AG04450 (cell line): ENCODE data around the gene LSM10. TPM values are rescaled to one million over a fixed set of nuclear protein-coding genes. Genes with fewer than 3 reads are reported as not detected.

ENCODE experiments used
- CTCF ChIA-PET: fragments of 300-600, 350-600 bp; formaldehyde crosslinking; extraction: SDS; loops from one replicate; lab custom pipeline; 2022; ENCODE audit warnings: antibody characterized with exemption, inconsistent platforms; lab: Charles Lee
- POLR2A ChIA-PET: fragments of 350-600 bp; formaldehyde crosslinking; extraction: SDS; loops from one replicate; lab custom pipeline; 2021; ENCODE audit warnings: antibody characterized with exemption, inconsistent platforms; lab: Yijun Ruan, JAX
- DNase-seq: peaks from one replicate; pipeline ENCODE4 v3.0.0-alpha.2; 2011; ENCODE audit warnings: low read depth, low spot score
- H3K27ac ChIP-seq: one replicate; pipeline ENCODE4 v1.5.1; 2012; ENCODE audit warnings: low read depth, low read length, control low read depth
- H3K27me3 ChIP-seq: one replicate; pipeline ENCODE4 v1.6.0; 2012; ENCODE audit warnings: low read length; ENCODE audit not compliant: control insufficient read depth, insufficient read depth
- H3K4me3 ChIP-seq: 2 replicates; pipeline ENCODE4 v1.5.1; 2011; ENCODE audit warnings: mild to moderate bottlenecking, low read depth, low read length, control low read depth
- H3K9me3 ChIP-seq: 2 replicates; pipeline ENCODE4 v1.5.1; 2012; ENCODE audit warnings: low read length; ENCODE audit not compliant: control insufficient read depth, insufficient read depth
- CTCF ChIP-seq: IDR thresholded peaks from 2 replicates; pipeline ENCODE4 v1.5.1; 2011; ENCODE audit warnings: low read depth, low read length, control low read depth, inconsistent platforms
- polyA plus RNA-seq: library from polyadenylated mRNA; depleted of rRNA; stranded (reverse); fragments of >200 nt; gene quantifications from 2 replicates; pipeline ENCODE4 v1.2.3, GENCODE V29; 2011; rRNA removed
- small RNA-seq: library from RNA; depleted of rRNA; stranded (forward); fragments of <200 nt; gene quantifications from one replicate; pipeline ENCODE3, GENCODE V24; 2012; ENCODE audit warnings: low read depth; ENCODE audit not compliant: insufficient read length

LSM10 gene
- polyA plus RNA-seq, 1 experiment, result 50.8 TPM

GRCh38 chr1:36345353-36345752 lies 52.4 kb downstream of the LSM10 start:
- no peak for DNase-seq
- CTCF ChIA-PET, result interaction anchor here (1.1 kb wide), 1 partner anchor 24 kb away, joined by 5 read pairs; no protein-coding TSS in a partner anchor
- TF ChIP-seq CTCF, result no peak
- no peak overlapping the region for H3K4me3 ChIP-seq
- H3K9me3 ChIP-seq, result no peaks in the 10 kb centered on the region
- H3K27ac ChIP-seq, result no peak overlapping the region
- POLR2A ChIA-PET, result interaction anchor here (1.4 kb wide), 1 partner anchor 41 kb away, joined by 3 read pairs; no protein-coding TSS in a partner anchor
- no peaks in the 10 kb centered on the region for H3K27me3 ChIP-seq

DNA sequence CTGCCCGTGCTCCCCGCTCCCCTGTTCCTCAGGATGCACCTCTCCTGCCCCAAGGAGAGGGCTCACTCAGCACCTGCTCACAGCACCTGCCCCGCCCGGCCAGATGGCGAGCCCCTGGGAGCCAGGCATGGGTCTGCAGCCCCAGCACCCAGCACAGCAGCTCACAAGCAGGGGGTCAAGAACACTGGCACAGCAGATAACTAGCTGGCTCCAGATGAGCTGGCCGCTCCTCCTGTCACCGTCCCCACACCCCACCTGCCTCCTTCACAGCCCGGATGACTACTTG lies 53.4 kb downstream of the LSM10 start:
- H3K4me3 ChIP-seq, result no peak overlapping the region
- TF ChIP-seq CTCF, result no peak
- DNase-seq, result no peak
- H3K27me3 ChIP-seq, result no peaks in the 10 kb centered on the region
- no peaks in the 10 kb centered on the region for H3K9me3 ChIP-seq
- ChIA-PET CTCF (interaction anchor here (0.8 kb wide), 1 partner anchor 25 kb away, joined by 3 read pairs; no protein-coding TSS in a partner anchor), POLR2A (interaction anchor here (0.7 to 0.8 kb wide), 2 partner anchors 35 to 75 kb away, joined by 4 to 6 read pairs; no protein-coding TSS in a partner anchor)
- H3K27ac ChIP-seq, result no peak overlapping the region

DNA sequence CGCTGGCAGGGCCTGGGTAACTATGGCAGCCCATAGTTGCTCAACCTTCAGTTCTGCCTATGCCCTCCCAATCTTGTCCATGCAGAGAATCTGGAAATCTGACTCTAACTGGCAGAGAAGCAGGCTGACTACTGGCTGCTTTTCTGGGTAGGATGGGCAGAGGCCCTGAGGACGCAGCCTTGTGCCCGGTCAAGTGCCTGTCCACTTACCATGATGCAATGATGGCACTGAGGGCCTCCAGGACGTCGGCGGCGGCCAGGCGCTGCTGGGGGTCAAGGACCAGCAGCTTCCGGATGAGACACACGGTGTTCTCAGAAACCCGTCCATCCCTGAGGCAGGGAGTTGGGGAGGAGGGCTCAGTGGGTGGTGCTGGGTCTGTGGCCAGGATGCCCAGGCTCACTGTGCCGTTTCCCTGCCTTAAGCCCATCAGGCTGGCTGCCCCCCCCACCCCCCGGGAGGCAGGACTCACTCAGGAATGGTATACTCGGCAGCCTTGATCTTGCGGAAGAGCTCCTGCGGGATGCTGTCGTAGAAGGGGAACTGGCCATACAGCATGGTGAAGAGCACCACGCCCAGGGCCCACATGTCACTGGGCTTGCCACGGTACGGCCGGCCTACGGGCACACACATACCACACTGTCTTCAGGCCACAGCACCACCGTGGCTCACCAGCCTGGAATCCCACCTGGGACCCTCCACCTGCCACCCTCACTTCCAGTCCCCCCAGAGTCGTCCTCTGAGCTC lies 53.9 kb downstream of the LSM10 start:
- ChIA-PET CTCF (interaction anchor here (0.8 to 2.7 kb wide), 9 partner anchors 21 to 194 kb away, joined by 3 to 34 read pairs (median 4); partner anchors contain the start of genes EVA1B and TRAPPC3), POLR2A (interaction anchor here (0.7 to 1.7 kb wide), 4 partner anchors 9 to 76 kb away, joined by 3 to 9 read pairs (median 5); no protein-coding TSS in a partner anchor)
- Histone ChIP-seq H3K9me3 (no peaks in the 10 kb centered on the region), H3K4me3 (no peak overlapping the region), H3K27ac (peak overlapping the region; percentile 65), H3K27me3 (no peaks in the 10 kb centered on the region)
- TF ChIP-seq CTCF, result no peak
- DNase-seq, result no peak

Small RNA genes lying within 50 kb of the gene (small RNA-seq; reads per million reads assigned to genes)
- gene RNU4-27P, result not detected
- gene SNORA63C, result 1.3 reads per million

Other genes with a start within 250 kb of the LSM10 start
- 88.5 and 92.3 TPM in 2 replicates for gene TRAPPC3, start 248.4 kb downstream of the LSM10 start, polyA plus RNA-seq
- 23.4 and 28.2 TPM in 2 replicates for gene MAP7D1, start 241.7 kb downstream of the LSM10 start, polyA plus RNA-seq
- 76.0 and 76.5 TPM in 2 replicates for gene THRAP3, start 173.5 kb downstream of the LSM10 start, polyA plus RNA-seq
- gene SH3D21, start 91.5 kb downstream of the LSM10 start, polyA plus RNA-seq, result 1.3 and 1.7 TPM in 2 replicates
- 27.2 and 42.6 TPM in 2 replicates for gene EVA1B, start 74.3 kb downstream of the LSM10 start, polyA plus RNA-seq
- 26.4 and 30.3 TPM in 2 replicates for gene STK40, start 12.0 kb downstream of the LSM10 start, polyA plus RNA-seq
- 7.9 and 8.1 TPM in 2 replicates for gene OSCP1, start 52.5 kb upstream of the LSM10 start, polyA plus RNA-seq
- gene MRPS15, start 66.5 kb upstream of the LSM10 start, polyA plus RNA-seq, result 64.8 and 73.5 TPM in 2 replicates
- not detected in 2 replicates for gene CSF3R, start 85.0 kb upstream of the LSM10 start, polyA plus RNA-seq